ENCODE results near the gene ECHS1. TPM values are rescaled to one million over a fixed set of nuclear protein-coding genes. Genes with fewer than 3 reads are reported as not detected.

ECHS1 gene
- 122 to 153 TPM (median 138 TPM) in 5 replicates for total RNA-seq (2022; extraction: Qiagen RNA extraction; ENCODE audit: low read depth)

GRCh38 chr10:133373174-133374090 is at the start of gene ECHS1:
ECHS1 (minus strand) TSS chr10:133373354; CDS start chr10:133373333, 21 bp downstream.

DNA sequence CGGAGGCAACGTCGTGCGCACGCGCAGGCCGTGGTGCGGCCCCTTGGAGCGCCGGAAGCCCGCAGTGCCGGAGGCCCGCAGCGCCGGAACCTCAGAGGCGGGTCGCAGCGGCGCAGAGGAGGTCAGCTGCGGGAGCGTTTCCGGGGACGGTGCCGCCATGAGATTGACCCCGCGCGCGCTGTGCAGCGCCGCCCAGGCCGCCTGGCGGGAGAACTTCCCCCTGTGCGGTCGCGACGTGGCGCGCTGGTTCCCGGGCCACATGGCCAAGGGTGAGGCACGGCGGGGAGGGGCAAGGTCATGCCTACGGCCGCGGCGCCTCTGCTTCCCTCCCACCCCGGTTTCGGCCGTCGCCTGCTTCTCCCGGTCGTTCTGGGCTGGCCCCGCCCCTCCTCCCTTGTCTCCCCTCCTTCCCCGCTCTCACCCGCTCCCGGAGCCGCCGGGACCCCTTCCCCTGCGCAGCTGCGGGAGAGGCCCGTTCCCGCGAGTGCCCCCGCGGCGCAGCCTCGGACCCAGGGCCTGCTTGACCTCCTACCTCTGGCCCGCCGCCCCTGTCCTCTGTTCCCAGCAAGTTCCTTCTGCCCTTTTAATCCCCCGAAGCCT is 21.0 kb upstream of the ECHS1 start, which contains the start of gene MTG1:
TSS of gene MTG1 (plus strand) at position 94 of the 600 bp plus-strand sequence. CDS start at position 158, 64 bp downstream.

DNA sequence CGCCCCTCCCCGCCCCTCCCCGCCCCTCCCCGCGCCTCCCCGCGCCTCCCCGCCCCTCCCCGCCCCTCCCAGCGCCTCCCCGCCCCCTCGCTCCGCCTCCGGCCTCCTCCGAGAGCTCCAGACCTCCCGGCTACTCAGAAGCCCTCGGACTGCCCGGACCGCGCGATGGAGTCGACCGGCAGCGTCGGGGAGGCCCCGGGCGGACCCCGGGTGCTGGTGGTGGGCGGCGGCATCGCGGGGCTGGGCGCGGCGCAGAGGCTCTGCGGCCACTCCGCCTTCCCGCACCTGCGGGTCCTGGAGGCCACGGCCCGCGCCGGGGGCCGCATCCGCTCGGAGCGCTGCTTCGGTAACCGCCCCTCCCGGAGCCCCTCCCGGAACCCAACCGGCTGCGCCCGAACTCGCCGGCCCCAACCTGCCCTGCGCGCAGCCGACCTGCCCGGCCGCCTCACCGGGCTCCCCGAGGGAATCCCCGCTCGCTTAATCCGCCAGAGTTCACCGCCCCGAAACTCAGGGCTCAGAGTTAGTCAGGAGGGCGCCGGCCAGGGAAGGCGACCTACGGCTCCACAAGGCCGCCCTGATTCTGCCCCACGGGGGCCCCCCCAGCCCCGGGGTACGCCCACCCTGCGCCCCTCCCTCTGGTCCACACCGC is 6.1 kb upstream of the ECHS1 start, which contains the start of gene PAOX:
TSS of gene PAOX (plus strand) at position 111 of the 649 bp plus-strand sequence. CDS start at position 166, 55 bp downstream.

GRCh38 chr10:133357285-133358161 is 15.6 kb downstream of the ECHS1 start, which contains the start of gene FUOM:
FUOM (minus strand) TSS chr10:133358019; CDS start chr10:133358007, 12 bp downstream.

GRCh38 chr10:133336577-133337369 is 36.4 kb downstream of the ECHS1 start, which contains the start of gene CALY:
CALY (minus strand) TSS chr10:133336896; CDS start chr10:133328989, 7,907 bp downstream.

Other genes starting within 250 kb of the ECHS1 start
- gene KNDC1, start 213.1 kb downstream of the ECHS1 start, total RNA-seq (2022; extraction: Qiagen RNA extraction; ENCODE audit: low read depth) = 0.52 to 2.4 TPM (median 0.87 TPM) in 5 replicates
- gene UTF1, start 143.1 kb downstream of the ECHS1 start, total RNA-seq (2022; extraction: Qiagen RNA extraction; ENCODE audit: low read depth) = not detected in 5 replicates
- gene VENTX, start 135.5 kb downstream of the ECHS1 start, total RNA-seq (2022; extraction: Qiagen RNA extraction; ENCODE audit: low read depth) = not detected in 5 replicates
- gene ADAM8, start 96.5 kb downstream of the ECHS1 start, total RNA-seq (2022; extraction: Qiagen RNA extraction; ENCODE audit: low read depth) = 1.0 to 4.5 TPM (median 3.3 TPM) in 5 replicates
- gene TUBGCP2, start 64.5 kb downstream of the ECHS1 start, total RNA-seq (2022; extraction: Qiagen RNA extraction; ENCODE audit: low read depth) = 34.9 to 49.3 TPM (median 41.2 TPM) in 5 replicates
- gene ZNF511, start 64.4 kb downstream of the ECHS1 start, total RNA-seq (2022; extraction: Qiagen RNA extraction; ENCODE audit: low read depth) = 49.5 to 76.3 TPM (median 61.5 TPM) in 5 replicates
- gene CALY, start 36.5 kb downstream of the ECHS1 start, total RNA-seq (2022; extraction: Qiagen RNA extraction; ENCODE audit: low read depth) = 0.42 to 1.6 TPM (median 0.70 TPM) in 5 replicates
- not detected in 5 replicates for gene PRAP1, start 26.0 kb downstream of the ECHS1 start, total RNA-seq (2022; extraction: Qiagen RNA extraction; ENCODE audit: low read depth)
- gene FUOM, start 15.3 kb downstream of the ECHS1 start, total RNA-seq (2022; extraction: Qiagen RNA extraction; ENCODE audit: low read depth) = 9.9 to 16.2 TPM (median 11.9 TPM) in 5 replicates
- gene PAOX, start 5.9 kb upstream of the ECHS1 start, total RNA-seq (2022; extraction: Qiagen RNA extraction; ENCODE audit: low read depth) = 1.6 to 2.2 TPM (median 1.9 TPM) in 5 replicates
- 37.4 to 57.0 TPM (median 51.0 TPM) in 5 replicates for gene MTG1, start 20.8 kb upstream of the ECHS1 start, total RNA-seq (2022; extraction: Qiagen RNA extraction; ENCODE audit: low read depth)
- 0.17 to 0.35 TPM (median 0.27 TPM) in 5 replicates for gene SPRN, start 51.3 kb upstream of the ECHS1 start, total RNA-seq (2022; extraction: Qiagen RNA extraction; ENCODE audit: low read depth)
- 0.07 to 0.31 TPM (median 0.21 TPM) in 5 replicates for gene SCART1, start 80.6 kb upstream of the ECHS1 start, total RNA-seq (2022; extraction: Qiagen RNA extraction; ENCODE audit: low read depth)
- 0.26 to 0.37 TPM (median 0.31 TPM) in 4 of 5 replicates, not detected in the other for gene CYP2E1, start 154.0 kb upstream of the ECHS1 start, total RNA-seq (2022; extraction: Qiagen RNA extraction; ENCODE audit: low read depth)
- not detected in 5 replicates for gene SYCE1, start 192.2 kb upstream of the ECHS1 start, total RNA-seq (2022; extraction: Qiagen RNA extraction; ENCODE audit: low read depth)

All from A549 treated with ZK216348 at 1 μM for 4 hours (cell line).